T-cell (primary cell): ENCODE results near the gene GNAS-AS1. TPM values are rescaled to one million over a fixed set of nuclear protein-coding genes. Genes with fewer than 3 reads are reported as not detected.

Experiments
- ATAC-seq, 4 experiments: fragments of 200-7000 bp in 3 of 4; fragments of 150-1000 bp in 1 of 4; cut with Tn5 transposase; replicated peaks in 1 of 4; 1 replicate in 3 of 4; 2 replicates in 1 of 4; pipeline ENCODE4 v1.10.0; 2021; ENCODE audit warnings: moderate library complexity in 3 of 4, mild to moderate bottlenecking in 2 of 4, moderate number of reproducible peaks in 1 of 4
- CTCF ChIA-PET, 2 donors: fragments of 300-600 bp; sonication (Branson Sonifier 250); formaldehyde crosslinking; loops; one replicate each; lab custom pipeline; 2022; ENCODE audit warnings: antibody characterized with exemption in 2 of 2; lab: Charles Lee
- POLR2A ChIA-PET, 2 donors: fragments of 300-600 bp; sonication (Branson Sonifier 250); formaldehyde crosslinking; loops; one replicate each; lab custom pipeline; 2022; ENCODE audit warnings: antibody characterized with exemption in 2 of 2; lab: Charles Lee
- DNase-seq, 35 experiments: peaks; one replicate each; pipeline versions ENCODE4 v3.0.0 to v3.0.0-alpha.2; 2013 to 2023
- H3K27ac ChIP-seq: one replicate; pipeline ENCODE4 v1.5.1; 2013; ENCODE audit warnings: low read length
- H3K27me3 ChIP-seq, 2 experiments: replicated peaks in 1 of 2; 1 replicate in 1 of 2; 2 replicates in 1 of 2; pipeline versions ENCODE4 v1.6.1 to v1.7.0; 2013; ENCODE audit warnings: low read length in 1 of 2, mixed read lengths in 1 of 2; ENCODE audit not compliant: control insufficient read depth in 2 of 2, insufficient read depth in 2 of 2; ENCODE audit errors: extremely low read depth in 1 of 2
- H3K36me3 ChIP-seq, 2 donors: 1 replicate in 1 of 2; 2 replicates in 1 of 2; pipeline versions ENCODE4 v1.6.1 to v1.7.0; 2013; ENCODE audit warnings: low read length in 1 of 2; ENCODE audit not compliant: control insufficient read depth in 2 of 2, insufficient read depth in 1 of 2; ENCODE audit errors: extremely low read depth in 1 of 2
- H3K4me1 ChIP-seq, 2 experiments: 1 replicate in 1 of 2; 2 replicates in 1 of 2; pipeline versions ENCODE4 v1.6.1 to v1.7.0; 2013; ENCODE audit warnings: low read length in 2 of 2, mixed read lengths in 1 of 2; ENCODE audit not compliant: insufficient read depth in 2 of 2, control insufficient read depth in 1 of 2; ENCODE audit errors: extremely low read depth in 1 of 2
- H3K4me3 ChIP-seq, 2 donors: 1 replicate in 1 of 2; 2 replicates in 1 of 2; pipeline versions ENCODE4 v1.5.1 to v1.7.0; 2013; ENCODE audit warnings: mild to moderate bottlenecking in 2 of 2, low read length in 1 of 2, moderate library complexity in 1 of 2; ENCODE audit not compliant: control insufficient read depth in 1 of 2; ENCODE audit errors: extremely low read depth in 1 of 2
- H3K9me3 ChIP-seq: 2 replicates; pipeline ENCODE4 v1.7.0; 2013
- H3K27ac Mint-ChIP-seq, 2 donors: one replicate each; pipeline ENCODE4 v1.8.0; 2020 to 2021; ENCODE audit warnings: mild to moderate bottlenecking in 2 of 2, mixed read lengths in 2 of 2
- H3K27me3 Mint-ChIP-seq, 2 donors: one replicate each; pipeline ENCODE4 v1.8.0; 2021 to 2022; ENCODE audit warnings: mixed read lengths in 2 of 2
- H3K36me3 Mint-ChIP-seq: one replicate; pipeline ENCODE4 v1.8.0; 2021; ENCODE audit warnings: mixed read lengths
- H3K4me1 Mint-ChIP-seq, 3 donors: one replicate each; pipeline ENCODE4 v1.8.0; 2020 to 2022; ENCODE audit warnings: mixed read lengths in 3 of 3, mild to moderate bottlenecking in 1 of 3
- H3K4me3 Mint-ChIP-seq, 3 donors: one replicate each; pipeline ENCODE4 v1.8.0; 2020 to 2022; ENCODE audit warnings: mild to moderate bottlenecking in 3 of 3, mixed read lengths in 3 of 3, moderate library complexity in 3 of 3
- H3K9me3 Mint-ChIP-seq, 3 donors: one replicate each; pipeline ENCODE4 v1.8.0; 2020 to 2022; ENCODE audit warnings: mixed read lengths in 3 of 3
- WGBS: methylation state at CpG from one replicate; pipeline ENCODE4 v1.1.5; 2013; ENCODE audit warnings: missing lambda C conversion rate; ENCODE audit not compliant: insufficient coverage; 5-methylcytosine and 5-hydroxymethylcytosine counted together
- total RNA-seq, 35 experiments: library from RNA in 6 of 35; stranded (reverse) in 6 of 35; fragments of 120-200 nt in 1 of 35; gene quantifications; one replicate each; pipeline versions ENCODE4 v1.2.1 to v1.2.4 and lab custom pipeline; 2013 to 2026

GNAS-AS1 gene
- total RNA-seq, result 1 to 10 TPM; 1.1 to 1.7 (median 1.5) TPM
- 0.31 TPM for total RNA-seq (2013)
- total RNA-seq (lab: John Stamatoyannopoulos, UW), result 0.13 to 1.4 (median 0.45) reads per million in 29 experiments

GRCh38 chr20:58850693-58851174 is at the start of gene GNAS-AS1:
Gene GNAS-AS1 (minus strand): TSS chr20:58850902.
- peak; percentile 48 to 82 (median 74) for DNase-seq
- Mint-ChIP-seq H3K4me3 (peak within 1 kb of the TSS; percentile 84 to 90 (median 85)), H3K9me3 (no peaks in the 10 kb centered on the region), H3K27ac (no peak within 1 kb of the TSS), H3K27me3 (peaks cover 13 to 66% of the 10 kb centered on the region in 2 donors), H3K36me3 (no peaks in the 10 kb centered on the region), H3K4me1 (peaks cover 19 to 43% (median 27%) of the 10 kb centered on the region in 3 donors)
- WGBS, result 36% methylated on average over 17 of the region's 25 CpGs
- Histone ChIP-seq H3K27ac (no peak within 1 kb of the TSS), H3K9me3 (no peaks in the 10 kb centered on the region), H3K36me3 (no peaks in the 10 kb centered on the region), H3K27me3 (peaks cover 0 to 60% of the 10 kb centered on the region in 2 experiments), H3K4me3 (peak within 1 kb of the TSS; percentile 51 to 62), H3K4me1 (peaks cover 0 to 51% of the 10 kb centered on the region in 2 experiments)
- POLR2A ChIA-PET, result no interaction called here
- CTCF ChIA-PET, result interaction anchor here in 1 of 2 donors (0.6 kb wide), 1 partner anchor 14 kb away, joined by 3 read pairs; no protein-coding TSS in a partner anchor
- ATAC-seq, result peak; percentile 79 to 90 (median 84)

GRCh38 chr20:58900397-58900796 is 49.7 kb upstream of the GNAS-AS1 start:
- WGBS, result no CpG with 5 or more reads among the region's 7 CpGs
- H3K4me1 Mint-ChIP-seq, result peaks cover 77 to 84% (median 82%) of the 10 kb centered on the region in 3 donors
- Histone ChIP-seq H3K36me3 (peaks cover 20 to 57% of the 10 kb centered on the region in 2 donors), H3K27ac (no peak overlapping the region), H3K9me3 (no peaks in the 10 kb centered on the region), H3K4me3 (no peak overlapping the region), H3K27me3 (no peaks in the 10 kb centered on the region), H3K4me1 (peaks cover 6 to 15% of the 10 kb centered on the region in 2 experiments)
- H3K4me3 Mint-ChIP-seq, result no peak overlapping the region
- ATAC-seq (no peak), DNase-seq (no peak)
- no peak overlapping the region for H3K27ac Mint-ChIP-seq
- peaks cover 47% of the 10 kb centered on the region for H3K36me3 Mint-ChIP-seq
- ChIA-PET POLR2A (interaction anchor here (0.6 kb wide), 2 partner anchors 48 to 105 kb away, joined by 3 to 6 read pairs; partner anchors contain the start of gene GNAS (in 1 of the 2)), CTCF (interaction anchor here in 1 of 2 donors (0.9 kb wide), 1 partner anchor 38 kb away, joined by 4 read pairs; no protein-coding TSS in a partner anchor)
- H3K9me3 Mint-ChIP-seq, result no peaks in the 10 kb centered on the region
- no peaks in the 10 kb centered on the region for H3K27me3 Mint-ChIP-seq

- Mint-ChIP-seq H3K9me3 (no peaks in the 10 kb centered on the region), H3K27ac (peak overlapping the region in 1 of 2 donors; percentile 68), H3K4me1 (peaks cover 79 to 84% (median 84%) of the 10 kb centered on the region in 3 donors), H3K27me3 (no peaks in the 10 kb centered on the region), H3K4me3 (no peak overlapping the region), H3K36me3 (peaks cover 40% of the 10 kb centered on the region)
- ATAC-seq, result no peak
- H3K27ac ChIP-seq, result no peak overlapping the region
- H3K36me3 ChIP-seq, result peaks cover 20 to 50% of the 10 kb centered on the region in 2 donors
- 73% methylated on average over 3 of the region's 10 CpGs for WGBS
- no peaks in the 10 kb centered on the region for H3K27me3 ChIP-seq
- no peak for DNase-seq
- H3K4me1 ChIP-seq, result peaks cover 10 to 22% of the 10 kb centered on the region in 2 experiments
- POLR2A ChIA-PET, result interaction anchor here in 1 of 2 donors (1.3 kb wide), 1 partner anchor 8 kb away, joined by 7 read pairs; no protein-coding TSS in a partner anchor
- H3K9me3 ChIP-seq, result no peaks in the 10 kb centered on the region
- H3K4me3 ChIP-seq, result no peak overlapping the region
- CTCF ChIA-PET, result no interaction called here
These were observed 48.8 kb upstream of the GNAS-AS1 start for GRCh38 chr20:58899512-58899911.

- no peak overlapping the region for H3K4me3 ChIP-seq
- peaks cover 40% of the 10 kb centered on the region for H3K36me3 Mint-ChIP-seq
- DNase-seq, result no peak
- H3K4me1 ChIP-seq, result peaks cover 11 to 29% of the 10 kb centered on the region in 2 experiments
- peak overlapping the region in 1 of 3 donors; percentile 5 for H3K4me3 Mint-ChIP-seq
- H3K27ac Mint-ChIP-seq, result peak overlapping the region in 1 of 2 donors; percentile 24
- no peak for ATAC-seq
- H3K27me3 Mint-ChIP-seq, result no peaks in the 10 kb centered on the region
- H3K27ac ChIP-seq, result no peak overlapping the region
- no peaks in the 10 kb centered on the region for H3K9me3 ChIP-seq
- ChIA-PET POLR2A (interaction anchor here (0.6 to 1.3 kb wide), 4 partner anchors 9 to 309 kb away, joined by 3 to 7 read pairs (median 3); partner anchors contain the start of gene ATP5F1E (in 1 of the 2)), CTCF (interaction anchor here in 1 of 2 donors (0.8 kb wide), 1 partner anchor 240 kb away, joined by 3 read pairs; no protein-coding TSS in a partner anchor)
- no peaks in the 10 kb centered on the region for H3K27me3 ChIP-seq
- H3K9me3 Mint-ChIP-seq, result no peaks in the 10 kb centered on the region
- H3K36me3 ChIP-seq, result peaks cover 20 to 43% of the 10 kb centered on the region in 2 donors
- peaks cover 84 to 91% (median 88%) of the 10 kb centered on the region in 3 donors for H3K4me1 Mint-ChIP-seq
- WGBS, result 100% methylated on average over 5 of the region's 15 CpGs
These were observed 48.1 kb upstream of the GNAS-AS1 start for GRCh38 chr20:58898629-58899408.

GRCh38 chr20:58897488-58897887 is 46.8 kb upstream of the GNAS-AS1 start:
- ChIA-PET POLR2A (interaction anchor here (0.6 to 1.1 kb wide), 4 partner anchors 10 to 240 kb away, joined by 3 to 7 read pairs (median 3); no protein-coding TSS in a partner anchor), CTCF (interaction anchor here in 1 of 2 donors (1.0 kb wide), 1 partner anchor 10 kb away, joined by 3 read pairs; no protein-coding TSS in a partner anchor)
- H3K4me3 ChIP-seq, result no peak overlapping the region
- H3K27ac ChIP-seq, result peak overlapping the region; percentile 15
- Mint-ChIP-seq H3K27ac (peak overlapping the region; percentile 18 to 84), H3K4me1 (peaks cover 84 to 91% (median 87%) of the 10 kb centered on the region in 3 donors), H3K4me3 (no peak overlapping the region), H3K27me3 (no peaks in the 10 kb centered on the region), H3K9me3 (no peaks in the 10 kb centered on the region), H3K36me3 (peaks cover 37% of the 10 kb centered on the region)
- ATAC-seq (no peak), DNase-seq (no peak)
- H3K27me3 ChIP-seq, result no peaks in the 10 kb centered on the region
- no CpG with 5 or more reads among the region's 4 CpGs for WGBS
- peaks cover 17 to 37% of the 10 kb centered on the region in 2 experiments for H3K4me1 ChIP-seq
- H3K36me3 ChIP-seq, result peaks cover 17 to 33% of the 10 kb centered on the region in 2 donors
- no peaks in the 10 kb centered on the region for H3K9me3 ChIP-seq

GRCh38 chr20:58896820-58897219 is 46.1 kb upstream of the GNAS-AS1 start:
- no peak overlapping the region for H3K4me3 Mint-ChIP-seq
- peak overlapping the region in 1 of 2 donors; percentile 89 for H3K27ac Mint-ChIP-seq
- POLR2A ChIA-PET, result interaction anchor here (0.7 to 1.1 kb wide), 3 partner anchors 9 to 11 kb away, joined by 3 to 7 read pairs (median 3); no protein-coding TSS in a partner anchor

More at GRCh38 chr20:58896820-58897219, 46.1 kb upstream of the GNAS-AS1 start:
- H3K27me3 Mint-ChIP-seq, result no peaks in the 10 kb centered on the region
- H3K9me3 ChIP-seq, result no peaks in the 10 kb centered on the region
- H3K27me3 ChIP-seq, result no peaks in the 10 kb centered on the region
- no peak for ATAC-seq
- no CpG with 5 or more reads among the region's 3 CpGs for WGBS
- H3K9me3 Mint-ChIP-seq, result no peaks in the 10 kb centered on the region
- peak overlapping the region; percentile 15 for H3K27ac ChIP-seq
- CTCF ChIA-PET, result interaction anchor here in 1 of 2 donors (1.0 kb wide), 1 partner anchor 11 kb away, joined by 3 read pairs; no protein-coding TSS in a partner anchor
- peaks cover 79 to 85% (median 81%) of the 10 kb centered on the region in 3 donors for H3K4me1 Mint-ChIP-seq
- peaks cover 17 to 33% of the 10 kb centered on the region in 2 donors for H3K36me3 ChIP-seq
- peaks cover 33% of the 10 kb centered on the region for H3K36me3 Mint-ChIP-seq
- no peak overlapping the region for H3K4me3 ChIP-seq
- DNase-seq, result no peak
- peaks cover 17 to 37% of the 10 kb centered on the region in 2 experiments for H3K4me1 ChIP-seq
